HepG2 (cell line): ENCODE measurements around the gene REEP2. TPM values are rescaled to one million over a fixed set of nuclear protein-coding genes. Genes with fewer than 3 reads are reported as not detected.

ENCODE experiments used
- CENPX ChIP-seq: sonication (generic); formaldehyde crosslinking; IDR thresholded peaks from 2 replicates; pipeline ENCODE4 v1.9.0; 2021; ENCODE audit warnings: mild to moderate bottlenecking, missing genetic modification reagents, moderate library complexity
- FOXC1 ChIP-seq: sonication (generic); formaldehyde crosslinking; IDR thresholded peaks from 2 replicates; pipeline ENCODE4 v1.8.0; 2022; ENCODE audit warnings: mild to moderate bottlenecking, missing genetic modification reagents, borderline replicate concordance
- GABPA ChIP-seq, 2 experiments: IDR thresholded peaks; 2 replicates each; pipeline ENCODE4 v1.6.1; 2011 to 2016; ENCODE audit warnings: low read depth in 2 of 2, low read length in 1 of 2, missing biosample characterization in 1 of 2, missing genetic modification characterization in 1 of 2
- GABPB1 ChIP-seq: IDR thresholded peaks from 2 replicates; pipeline ENCODE4 v1.6.1; 2016; ENCODE audit warnings: mild to moderate bottlenecking, missing genetic modification reagents, moderate library complexity, missing compliant biosample characterization
- KLF13 ChIP-seq: sonication (generic); formaldehyde crosslinking; IDR thresholded peaks from 2 replicates; pipeline ENCODE4 v1.4.0; 2020; ENCODE audit warnings: mild to moderate bottlenecking, missing genetic modification reagents
- NCOA2 ChIP-seq: sonication (generic); formaldehyde crosslinking; IDR thresholded peaks from 2 replicates; pipeline ENCODE4 v1.8.0; 2022; ENCODE audit warnings: inconsistent platforms
- PHF20 ChIP-seq: sonication (generic); formaldehyde crosslinking; IDR thresholded peaks from 2 replicates; pipeline ENCODE4 v1.5.0; 2020; ENCODE audit warnings: mild to moderate bottlenecking, missing genetic modification reagents
- PITX1 ChIP-seq: sonication (generic); formaldehyde crosslinking; IDR thresholded peaks from 2 replicates; pipeline ENCODE4 v1.5.1; 2020; ENCODE audit warnings: mild to moderate bottlenecking, missing genetic modification reagents
- SAP130 ChIP-seq: IDR thresholded peaks from 2 replicates; pipeline ENCODE4 v1.6.1; 2016; ENCODE audit warnings: low read depth
- ZBTB38 ChIP-seq: sonication (generic); formaldehyde crosslinking; IDR thresholded peaks from 2 replicates; pipeline ENCODE4 v1.5.1; 2020; ENCODE audit warnings: mild to moderate bottlenecking, missing genetic modification reagents
- ZFY ChIP-seq: sonication (generic); formaldehyde crosslinking; IDR thresholded peaks from 2 replicates; pipeline ENCODE4 v1.4.0; 2020; ENCODE audit warnings: missing genetic modification reagents
- ZNF276 ChIP-seq: sonication (generic); formaldehyde crosslinking; IDR thresholded peaks from 2 replicates; pipeline ENCODE4 v1.4.0; 2020; ENCODE audit warnings: mild to moderate bottlenecking, low read depth, missing genetic modification reagents
- ZNF451 ChIP-seq: sonication (generic); formaldehyde crosslinking; IDR thresholded peaks from 2 replicates; pipeline ENCODE4 v1.5.0; 2020; ENCODE audit warnings: mild to moderate bottlenecking, missing genetic modification reagents
- polyA plus RNA-seq, 8 experiments: library from polyadenylated mRNA; depleted of rRNA in 3 of 8; stranded (reverse) in 7 of 8; unstranded in 1 of 8; fragments of >200 nt; fragmentation: Illumina TruSeq in 4 of 8; extraction: Trizol in 4 of 8; gene quantifications; 2 replicates each; pipeline versions ENCODE4 v1.2.1 to v1.2.3, GENCODE V29; 2011 to 2016; ENCODE audit warnings: low read depth in 4 of 8, missing spikeins in 1 of 8, mixed read lengths in 1 of 8; ENCODE audit not compliant: insufficient read depth in 1 of 8
- total RNA-seq, 5 experiments: library from RNA; depleted of rRNA; stranded (reverse); fragments of >200 nt; fragmentation: Illumina TruSeq; extraction: Trizol; gene quantifications; 2 replicates each; pipeline ENCODE4 v1.2.3, GENCODE V29; 2016; ENCODE audit warnings: low read depth in 1 of 5

Gene REEP2
- total and polyA plus RNA-seq, 2 of the 13 experiments (the other 11 are each of a cell fraction or from before 2014, with no cell fraction given), result 5.3 to 7.8 TPM

DNA sequence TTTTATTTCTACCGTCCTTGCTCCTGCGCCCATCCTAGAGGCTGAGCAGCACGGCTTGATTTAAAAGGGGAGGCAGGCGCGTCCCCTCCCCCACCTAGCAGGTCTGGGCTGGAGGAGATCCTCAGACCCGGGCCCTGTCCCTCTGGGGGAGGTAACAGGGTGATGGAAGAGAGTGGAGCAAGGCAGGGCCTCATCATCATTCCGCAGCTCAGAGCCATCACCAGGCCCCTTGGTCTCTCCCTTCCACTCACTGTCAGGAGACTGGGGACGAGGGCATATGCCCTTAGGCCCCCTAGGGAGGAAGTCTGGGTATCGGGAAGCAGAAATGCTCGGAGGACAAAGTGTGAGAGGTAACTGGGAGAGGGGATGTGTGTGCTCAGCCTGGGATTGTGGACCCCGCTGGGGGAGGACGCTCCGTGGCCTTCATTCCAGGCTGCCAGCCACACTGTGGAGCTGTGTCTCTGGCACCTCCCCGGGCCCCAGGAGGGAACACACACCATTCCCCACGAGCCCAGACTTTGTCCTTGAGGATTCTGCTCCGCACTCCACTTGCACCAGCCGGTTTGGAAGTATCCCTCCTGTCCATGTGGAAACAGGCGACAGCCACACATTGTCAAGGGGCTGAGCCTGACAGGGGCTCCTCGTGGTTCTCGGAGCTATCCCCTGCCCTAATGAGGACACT is 761 bp downstream of the REEP2 start (continued):
- no peak for TF ChIP-seq PITX1 (CRISPR knock-in tag)
- TF ChIP-seq CENPX (CRISPR knock-in tag), result no peak
- no peak; the same call in 1 of the 2 replicates for TF ChIP-seq FOXC1 (CRISPR knock-in tag)
- peak; percentile 18; the same call in 1 of the 2 replicates for TF ChIP-seq ZFY (CRISPR knock-in tag)
- 0 out of 2 replicates have a peak, but pooled peaks have one; percentile 23 for TF ChIP-seq GABPB1 (CRISPR knock-in tag)
- TF ChIP-seq KLF13 (CRISPR knock-in tag), result 0 out of 2 replicates have a peak, but pooled peaks have one; percentile 37
- no peak for TF ChIP-seq ZBTB38 (CRISPR knock-in tag)
- no peak for TF ChIP-seq GABPA (IDR thresholded peaks at IDR 0.05; ENCODE audit: low read depth, low read length)
- no peak for TF ChIP-seq GABPA (CRISPR knock-in tag; IDR thresholded peaks at IDR 0.05; ENCODE audit: low read depth)
- TF ChIP-seq PHF20 (CRISPR knock-in tag), result 0 out of 2 replicates have a peak, but pooled peaks have one; percentile 35
- TF ChIP-seq SAP130 (CRISPR knock-in tag), result peak; percentile 12
- TF ChIP-seq ZNF276 (CRISPR knock-in tag), result no peak
- TF ChIP-seq NCOA2, result no peak
- no peak for TF ChIP-seq ZNF451
